Calu3 (cell line): ENCODE results near the gene HOXB5. TPM values are rescaled to one million over a fixed set of nuclear protein-coding genes. Genes with fewer than 3 reads are reported as not detected.

Source experiments
- BruUV-seq: library from RNA; stranded (reverse); fragments of 400-500 nt; replicated peaks from 2 replicates; lab custom pipeline; 2021; lab: Mats Ljungman, UMichigan
- CTCF ChIA-PET: fragments of 300-600 bp; sonication (Branson Sonifier 250); formaldehyde crosslinking; loops from one replicate; lab custom pipeline; 2022; ENCODE audit warnings: antibody characterized with exemption; lab: Charles Lee
- DNase-seq: peaks from one replicate; pipeline ENCODE4 v3.0.0; 2022
- H3K27ac Mint-ChIP-seq: one replicate; pipeline ENCODE4 v1.8.0; 2022; ENCODE audit warnings: mixed read lengths; ENCODE audit not compliant: unreplicated experiment
- H3K27me3 Mint-ChIP-seq: one replicate; pipeline ENCODE4 v1.8.0; 2022; ENCODE audit warnings: mixed read lengths; ENCODE audit not compliant: unreplicated experiment
- H3K36me3 Mint-ChIP-seq: one replicate; pipeline ENCODE4 v1.8.0; 2022; ENCODE audit warnings: mild to moderate bottlenecking, moderate library complexity, mixed read lengths; ENCODE audit not compliant: insufficient read depth, unreplicated experiment
- H3K4me1 Mint-ChIP-seq: one replicate; pipeline ENCODE4 v1.8.0; 2022; ENCODE audit warnings: mild to moderate bottlenecking, low read depth, mixed read lengths; ENCODE audit not compliant: unreplicated experiment
- H3K4me3 Mint-ChIP-seq: one replicate; pipeline ENCODE4 v1.8.0; 2022; ENCODE audit warnings: mild to moderate bottlenecking, low read depth, moderate library complexity, mixed read lengths; ENCODE audit not compliant: unreplicated experiment
- H3K9me3 Mint-ChIP-seq: one replicate; pipeline ENCODE4 v1.8.0; 2022; ENCODE audit warnings: low read depth, mixed read lengths; ENCODE audit not compliant: unreplicated experiment
- CTCF ChIP-seq: fragments of 200-600 bp; IDR thresholded peaks from one replicate; pipeline ENCODE4 v1.8.0; 2022; ENCODE audit warnings: antibody characterized with exemption; ENCODE audit not compliant: unreplicated experiment
- intact Hi-C: fragments of 100-400 bp; cut with micrococcal nuclease; formaldehyde crosslinking; loops from one replicate; pipeline ENCODE4 v1.10.0; 2022; ENCODE audit not compliant: unreplicated experiment
- total RNA-seq: library from RNA; stranded (reverse); gene quantifications from 2 replicates; pipeline ENCODE4 v1.2.3, GENCODE V29; 2022

HOXB5 gene
- total RNA-seq, 1 experiment from 2014 or later: 48.5 TPM

- DNase-seq: peak; percentile 75
- H3K27ac Mint-ChIP-seq: peak overlapping the region; percentile 95
- H3K4me3 Mint-ChIP-seq: peak overlapping the region; percentile 88
- peaks cover 81% of the 10 kb centered on the region for H3K4me1 Mint-ChIP-seq
- no TSS peak for BruUV-seq
- intact Hi-C loops: no loop called here
- no peak for TF ChIP-seq CTCF
- H3K36me3 Mint-ChIP-seq: peaks cover 95% of the 10 kb centered on the region
- H3K9me3 Mint-ChIP-seq: no peaks in the 10 kb centered on the region
- CTCF ChIA-PET: interaction anchor here (0.6 to 1.4 kb wide), 3 partner anchors 31 to 251 kb away, joined by 3 to 5 read pairs (median 4); no protein-coding TSS in a partner anchor
- H3K27me3 Mint-ChIP-seq: peaks cover 16% of the 10 kb centered on the region
Measured at GRCh38 chr17:48586355-48587258, 7.0 kb downstream of the HOXB5 start.

- intact Hi-C loops: no loop called here
- Mint-ChIP-seq H3K36me3 (peaks cover 95% of the 10 kb centered on the region), H3K9me3 (no peaks in the 10 kb centered on the region), H3K4me3 (peak overlapping the region; percentile 88), H3K4me1 (peaks cover 78% of the 10 kb centered on the region), H3K27me3 (peaks cover 24% of the 10 kb centered on the region), H3K27ac (peak overlapping the region; percentile 95)
- CTCF ChIA-PET: interaction anchor here (0.8 to 0.9 kb wide), 2 partner anchors 22 to 62 kb away, joined by 3 to 4 read pairs; no protein-coding TSS in a partner anchor
- no peak for TF ChIP-seq CTCF
- no peak for DNase-seq
- no TSS peak for BruUV-seq
Measured at GRCh38 chr17:48584223-48584741, 9.3 kb downstream of the HOXB5 start.

GRCh38 chr17:48583708-48584222, 9.8 kb downstream of the HOXB5 start:
- BruUV-seq: no TSS peak
- H3K36me3 Mint-ChIP-seq: peaks cover 96% of the 10 kb centered on the region
- peak overlapping the region; percentile 95 for H3K27ac Mint-ChIP-seq
- H3K4me1 Mint-ChIP-seq: peaks cover 80% of the 10 kb centered on the region
- intact Hi-C loops: no loop called here
- no peaks in the 10 kb centered on the region for H3K9me3 Mint-ChIP-seq
- CTCF ChIA-PET: interaction anchor here (0.6 to 1.5 kb wide), 5 partner anchors 21 to 324 kb away, joined by 3 to 7 read pairs (median 4); no protein-coding TSS in a partner anchor
- H3K27me3 Mint-ChIP-seq: peaks cover 29% of the 10 kb centered on the region
- TF ChIP-seq CTCF: no peak
- H3K4me3 Mint-ChIP-seq: peak overlapping the region; percentile 88
- DNase-seq: no peak

- Mint-ChIP-seq H3K9me3 (no peaks in the 10 kb centered on the region), H3K27me3 (peaks cover 36% of the 10 kb centered on the region), H3K4me1 (peaks cover 71% of the 10 kb centered on the region), H3K27ac (peak overlapping the region; percentile 95), H3K4me3 (no peak overlapping the region), H3K36me3 (peaks cover 96% of the 10 kb centered on the region)
- no TSS peak for BruUV-seq
- CTCF ChIA-PET: interaction anchor here (0.7 to 1.5 kb wide), 4 partner anchors 19 to 323 kb away, joined by 3 to 7 read pairs (median 4); no protein-coding TSS in a partner anchor
- DNase-seq: no peak
- no peak for TF ChIP-seq CTCF
- intact Hi-C loops: no loop called here
Measured at GRCh38 chr17:48582750-48583069, 10.9 kb downstream of the HOXB5 start.
